ENCODE results near the gene ASCC3.
A peak's percentile ranks its signal among the peaks of the same experiment; 100 is the strongest.

Gene ASCC3

DNA sequence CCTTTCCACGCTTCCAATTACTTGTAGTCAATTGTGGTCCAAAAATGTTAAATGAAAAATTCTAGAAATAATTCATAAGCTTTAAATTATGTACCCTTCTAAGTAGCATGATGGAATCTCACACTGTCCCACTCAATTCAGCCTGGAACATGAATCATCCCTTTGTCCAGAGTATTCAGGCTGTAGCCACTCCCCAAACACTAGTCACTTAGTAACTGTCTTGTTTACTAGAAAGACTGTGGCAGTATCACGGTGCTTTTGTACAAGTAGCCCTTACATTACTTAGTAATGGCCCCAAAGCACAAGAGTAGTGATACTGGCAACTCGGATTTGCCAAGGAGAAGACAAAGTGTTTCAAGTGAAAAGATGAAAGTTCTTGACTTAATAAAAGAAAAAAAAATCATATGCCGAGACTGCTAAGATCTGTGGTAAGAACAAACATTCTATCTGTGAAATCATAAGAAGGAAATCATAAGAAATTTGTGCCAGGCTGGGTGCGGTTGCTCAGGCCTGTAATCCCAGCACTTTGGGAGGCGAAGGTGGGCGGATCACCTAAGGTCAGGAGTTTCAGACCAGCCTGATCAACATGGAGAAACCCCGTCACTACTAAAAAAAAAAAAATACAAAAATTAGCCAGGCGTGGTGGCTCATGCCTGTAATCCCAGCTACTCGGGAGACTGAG, 247.9 kb downstream of the ASCC3 start:
- peak; percentile 50 for DNase-seq (ENCODE audit: low spot score)
- H3K27ac ChIP-seq, result peak overlapping the region; percentile 30; the same call in 1 of the 2 replicates
- TF ChIP-seq, protein P1, sequence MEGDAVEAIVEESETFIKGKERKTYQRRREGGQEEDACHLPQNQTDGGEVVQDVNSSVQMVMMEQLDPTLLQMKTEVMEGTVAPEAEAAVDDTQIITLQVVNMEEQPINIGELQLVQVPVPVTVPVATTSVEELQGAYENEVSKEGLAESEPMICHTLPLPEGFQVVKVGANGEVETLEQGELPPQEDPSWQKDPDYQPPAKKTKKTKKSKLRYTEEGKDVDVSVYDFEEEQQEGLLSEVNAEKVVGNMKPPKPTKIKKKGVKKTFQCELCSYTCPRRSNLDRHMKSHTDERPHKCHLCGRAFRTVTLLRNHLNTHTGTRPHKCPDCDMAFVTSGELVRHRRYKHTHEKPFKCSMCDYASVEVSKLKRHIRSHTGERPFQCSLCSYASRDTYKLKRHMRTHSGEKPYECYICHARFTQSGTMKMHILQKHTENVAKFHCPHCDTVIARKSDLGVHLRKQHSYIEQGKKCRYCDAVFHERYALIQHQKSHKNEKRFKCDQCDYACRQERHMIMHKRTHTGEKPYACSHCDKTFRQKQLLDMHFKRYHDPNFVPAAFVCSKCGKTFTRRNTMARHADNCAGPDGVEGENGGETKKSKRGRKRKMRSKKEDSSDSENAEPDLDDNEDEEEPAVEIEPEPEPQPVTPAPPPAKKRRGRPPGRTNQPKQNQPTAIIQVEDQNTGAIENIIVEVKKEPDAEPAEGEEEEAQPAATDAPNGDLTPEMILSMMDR (conservative IDR thresholded peaks at IDR 0.05; ENCODE audit: low read depth), result no peak
- POLR2A ChIA-PET (ENCODE audit: low non-redundant PET), result no interaction called here
- CTCF ChIA-PET, result interaction anchor here (0.6 kb wide), 1 partner anchor 1992 kb away, joined by 4 read pairs; no protein-coding TSS in a partner anchor

DNA sequence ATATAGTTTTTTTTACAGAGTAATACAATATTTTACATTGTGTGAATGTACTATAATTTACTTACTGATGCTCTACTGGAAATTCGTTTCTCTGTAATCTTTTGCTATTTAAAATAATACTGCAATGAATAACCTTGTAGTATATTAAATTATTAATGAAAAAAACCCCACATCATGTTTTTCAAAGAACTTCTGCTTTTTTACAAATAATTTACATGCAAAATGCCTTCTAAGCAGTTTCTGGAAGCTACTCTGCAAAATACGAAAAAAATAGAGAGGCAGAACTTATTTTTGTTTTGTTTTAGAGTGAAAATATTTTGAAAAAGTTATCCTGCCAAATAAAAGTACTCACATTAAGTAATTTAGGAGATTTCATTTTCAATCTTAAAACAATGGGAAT, 250.6 kb downstream of the ASCC3 start:
- H3K27ac ChIP-seq, result no peak overlapping the region
- DNase-seq (ENCODE audit: low spot score), result no peak
- TF ChIP-seq, protein P1 (conservative IDR thresholded peaks at IDR 0.05; ENCODE audit: low read depth), result no peak
- ChIA-PET CTCF (interaction anchor here (0.6 kb wide), 1 partner anchor 1450 kb away, joined by 3 read pairs; no protein-coding TSS in a partner anchor), POLR2A (ENCODE audit: low non-redundant PET) (no interaction called here)

DNA sequence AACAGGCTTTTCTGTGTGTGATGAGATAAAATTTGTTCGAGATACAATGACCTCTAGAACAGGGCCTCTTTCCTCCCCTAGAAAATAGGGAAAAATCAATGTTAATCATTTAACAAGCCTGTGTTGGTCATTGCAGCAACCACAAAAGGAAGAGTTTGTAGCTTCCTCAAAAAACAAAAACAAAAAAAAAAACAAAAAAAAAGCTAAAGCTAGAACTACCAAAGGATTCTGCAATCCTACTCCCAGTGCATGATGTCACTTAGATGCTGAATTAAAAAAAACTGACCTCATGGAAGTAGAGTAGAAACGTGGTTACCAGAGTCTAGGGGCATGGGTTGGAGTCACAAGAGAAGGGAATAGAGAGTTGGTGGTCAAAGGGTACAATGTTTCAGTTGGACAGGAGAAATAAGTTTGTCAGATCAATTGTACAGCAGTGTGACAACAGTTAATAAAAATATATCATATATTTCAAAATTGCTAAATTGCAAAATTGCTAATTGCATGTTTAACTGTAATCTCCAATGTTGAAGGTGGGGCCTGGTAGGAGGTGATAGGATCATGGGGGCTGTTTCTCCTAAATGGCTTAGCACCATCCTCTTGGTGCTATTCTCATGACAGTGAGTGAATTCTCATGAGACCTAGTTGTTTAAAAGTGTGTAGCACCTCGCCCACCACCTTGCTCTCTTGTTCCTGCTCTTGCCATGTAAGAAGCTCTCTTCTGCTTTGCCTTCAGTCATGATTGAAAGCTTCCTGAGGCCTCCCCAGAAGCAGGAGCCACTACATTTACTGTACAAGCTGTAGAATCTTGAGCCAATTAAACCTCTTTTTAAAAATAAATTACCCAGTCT, 253.0 kb downstream of the ASCC3 start:
- TF ChIP-seq, protein P1 (conservative IDR thresholded peaks at IDR 0.05; ENCODE audit: low read depth), result no peak
- H3K27ac ChIP-seq, result no peak overlapping the region
- ChIA-PET POLR2A (ENCODE audit: low non-redundant PET) (no interaction called here), CTCF (no interaction called here)
- DNase-seq (ENCODE audit: low spot score), result no peak

DNA sequence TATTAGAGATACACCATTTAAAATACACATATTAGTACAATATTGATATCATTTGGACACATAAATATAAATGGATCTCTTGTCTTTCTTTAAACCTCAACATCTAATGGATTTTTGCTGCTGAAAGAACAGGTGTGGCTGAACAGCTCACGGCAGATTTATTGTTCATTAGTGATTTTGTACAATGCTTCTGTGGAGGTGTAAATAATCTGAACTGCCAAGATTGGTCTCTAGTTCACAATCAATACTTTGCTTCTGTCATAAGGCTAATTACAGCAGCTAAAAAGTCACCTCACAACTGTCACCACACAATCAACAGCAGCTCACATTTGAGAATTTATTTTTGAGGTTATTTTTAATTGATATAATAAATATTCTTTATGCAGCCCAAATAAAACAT, 254.4 kb downstream of the ASCC3 start:
- TF ChIP-seq, protein P1 (conservative IDR thresholded peaks at IDR 0.05; ENCODE audit: low read depth), result no peak
- H3K27ac ChIP-seq, result no peak overlapping the region
- POLR2A ChIA-PET (ENCODE audit: low non-redundant PET), result no interaction called here
- CTCF ChIA-PET, result interaction anchor here (0.5 to 1.0 kb wide), 2 partner anchors 9 to 519 kb away, joined by 3 to 4 read pairs; no protein-coding TSS in a partner anchor
- no peak for DNase-seq (ENCODE audit: low spot score)

- DNase-seq (ENCODE audit: low spot score), result no peak
- POLR2A ChIA-PET (ENCODE audit: low non-redundant PET), result no interaction called here
- CTCF ChIA-PET, result no interaction called here
- TF ChIP-seq, protein P1 (conservative IDR thresholded peaks at IDR 0.05; ENCODE audit: low read depth), result no peak
- no peak overlapping the region for H3K27ac ChIP-seq
These were observed 258.0 kb downstream of the ASCC3 start for GRCh38 chr6:100622907-100623692.
